ENCODE measurements around the gene TP73.

DNA sequence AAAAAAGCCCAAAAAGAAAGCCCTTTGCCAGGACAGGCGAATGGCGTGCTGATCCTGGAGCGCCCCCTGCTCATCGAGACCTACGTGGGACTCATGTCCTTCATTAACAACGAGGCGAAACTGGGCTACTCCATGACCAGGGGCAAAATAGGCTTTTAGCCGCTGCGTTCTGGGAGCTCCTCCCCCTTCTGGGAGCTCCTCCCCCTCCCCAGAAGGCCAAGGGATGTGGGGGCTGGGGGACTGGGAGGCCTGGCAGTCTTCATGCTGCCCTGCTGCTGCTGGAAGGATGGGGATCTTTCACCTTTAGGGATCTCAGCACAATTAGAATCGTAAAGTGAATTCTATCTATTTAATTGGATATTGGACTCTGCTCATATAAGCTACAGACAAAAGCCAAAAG, 23.9 kb upstream of the TP73 start:
- TF ChIP-seq, protein P1, sequence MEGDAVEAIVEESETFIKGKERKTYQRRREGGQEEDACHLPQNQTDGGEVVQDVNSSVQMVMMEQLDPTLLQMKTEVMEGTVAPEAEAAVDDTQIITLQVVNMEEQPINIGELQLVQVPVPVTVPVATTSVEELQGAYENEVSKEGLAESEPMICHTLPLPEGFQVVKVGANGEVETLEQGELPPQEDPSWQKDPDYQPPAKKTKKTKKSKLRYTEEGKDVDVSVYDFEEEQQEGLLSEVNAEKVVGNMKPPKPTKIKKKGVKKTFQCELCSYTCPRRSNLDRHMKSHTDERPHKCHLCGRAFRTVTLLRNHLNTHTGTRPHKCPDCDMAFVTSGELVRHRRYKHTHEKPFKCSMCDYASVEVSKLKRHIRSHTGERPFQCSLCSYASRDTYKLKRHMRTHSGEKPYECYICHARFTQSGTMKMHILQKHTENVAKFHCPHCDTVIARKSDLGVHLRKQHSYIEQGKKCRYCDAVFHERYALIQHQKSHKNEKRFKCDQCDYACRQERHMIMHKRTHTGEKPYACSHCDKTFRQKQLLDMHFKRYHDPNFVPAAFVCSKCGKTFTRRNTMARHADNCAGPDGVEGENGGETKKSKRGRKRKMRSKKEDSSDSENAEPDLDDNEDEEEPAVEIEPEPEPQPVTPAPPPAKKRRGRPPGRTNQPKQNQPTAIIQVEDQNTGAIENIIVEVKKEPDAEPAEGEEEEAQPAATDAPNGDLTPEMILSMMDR (IDR thresholded peaks at IDR 0.05) = no peak
- TF ChIP-seq POLR2A (IDR thresholded peaks at IDR 0.05) = no peak

All from right lobe of liver (tissue), 4 donors.